CMK (cell line): ENCODE results near the gene DIO3.
A peak's percentile ranks its signal among the peaks of the same experiment; 100 is the strongest.

Experiments used
- DNase-seq: peaks from one replicate; pipeline ENCODE4 v3.0.0-alpha.2; 2010; ENCODE audit warnings: low read depth

DIO3 gene

GRCh38 chr14:101561145-101561896 lies at the start of gene DIO3:
Gene DIO3 (plus strand): TSS chr14:101561495.
- no peak for DNase-seq

- DNase-seq: no peak
Observed at GRCh38 chr14:101511620-101512375, 49.5 kb upstream of the DIO3 start.

- no peak for DNase-seq
Observed at GRCh38 chr14:101512376-101512695, 49.0 kb upstream of the DIO3 start.

GRCh38 chr14:101514136-101514535 lies 47.2 kb upstream of the DIO3 start:
- DNase-seq: no peak

GRCh38 chr14:101516401-101516800 lies 44.9 kb upstream of the DIO3 start:
- DNase-seq: no peak

GRCh38 chr14:101518611-101519473 lies 42.5 kb upstream of the DIO3 start:
- no peak for DNase-seq

- DNase-seq: no peak
Observed at GRCh38 chr14:101520621-101521472, 40.4 kb upstream of the DIO3 start.

- no peak for DNase-seq
Observed at GRCh38 chr14:101521473-101521915, 39.8 kb upstream of the DIO3 start.

- DNase-seq: no peak
Observed at GRCh38 chr14:101521978-101522377, 39.3 kb upstream of the DIO3 start.

GRCh38 chr14:101525640-101526527 lies 35.4 kb upstream of the DIO3 start:
- no peak for DNase-seq

GRCh38 chr14:101527987-101528386 lies 33.3 kb upstream of the DIO3 start:
- DNase-seq: no peak

- DNase-seq: no peak
Observed at GRCh38 chr14:101529079-101529478, 32.2 kb upstream of the DIO3 start.

- no peak for DNase-seq
Observed at GRCh38 chr14:101534198-101534597, 27.1 kb upstream of the DIO3 start.

GRCh38 chr14:101535232-101535631 lies 26.1 kb upstream of the DIO3 start:
- no peak for DNase-seq

GRCh38 chr14:101535701-101536207 lies 25.5 kb upstream of the DIO3 start:
- DNase-seq: no peak

- no peak for DNase-seq
Observed at GRCh38 chr14:101537286-101537685, 24.0 kb upstream of the DIO3 start.

GRCh38 chr14:101538878-101539277 lies 22.4 kb upstream of the DIO3 start:
- DNase-seq: peak; percentile 8

GRCh38 chr14:101539880-101540279 lies 21.4 kb upstream of the DIO3 start:
- no peak for DNase-seq

GRCh38 chr14:101540481-101541462 lies 20.5 kb upstream of the DIO3 start:
- no peak for DNase-seq
